ENCODE data around the gene PGAP2. TPM values are rescaled to one million over a fixed set of nuclear protein-coding genes. Genes with fewer than 3 reads are reported as not detected.

PGAP2 gene
- total RNA-seq, 1 experiment from 2014 or later = 53.6 TPM

DNA sequence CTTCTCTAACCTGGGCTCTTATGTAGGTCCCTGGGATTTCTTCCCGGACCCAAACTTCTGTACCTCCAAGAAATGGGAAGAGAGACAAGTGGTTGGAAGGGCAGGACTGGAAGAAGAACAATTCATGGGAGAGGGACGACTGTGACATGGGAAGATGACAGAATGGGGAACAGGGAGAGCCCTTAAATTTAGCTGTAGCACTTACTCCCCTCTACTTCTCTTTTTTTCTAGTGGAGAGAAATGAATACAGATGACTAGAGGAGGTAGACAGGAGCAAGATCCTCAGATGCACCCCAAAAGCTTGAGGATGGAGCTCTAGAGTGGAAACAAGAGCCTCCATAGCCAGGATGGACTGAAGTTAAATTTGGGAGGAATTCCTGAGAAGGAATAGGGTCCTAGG is 30.1 kb downstream of the PGAP2 start:
- Mint-ChIP-seq H3K4me3 (ENCODE audit: unreplicated experiment) (no peak overlapping the region), H3K27me3 (ENCODE audit: insufficient read depth, unreplicated experiment) (no peaks in the 10 kb centered on the region), H3K4me1 (ENCODE audit: low read depth, unreplicated experiment) (peaks cover 32% of the 10 kb centered on the region), H3K36me3 (ENCODE audit: insufficient read depth, unreplicated experiment) (peaks cover 13% of the 10 kb centered on the region), H3K9me3 (ENCODE audit: unreplicated experiment) (no peaks in the 10 kb centered on the region), H3K27ac (ENCODE audit: unreplicated experiment) (no peak overlapping the region)
- intact Hi-C loops (cut with micrococcal nuclease; ENCODE audit: unreplicated experiment) = no loop called here
- ChIA-PET CTCF (no interaction called here), POLR2A (no interaction called here)
- Histone ChIP-seq H3K4me1 (peaks cover 23% of the 10 kb centered on the region), H3K27me3 (replicated peaks; ENCODE audit: control insufficient read depth, insufficient read depth, low read length) (no peaks in the 10 kb centered on the region), H3K9me3 (no peaks in the 10 kb centered on the region), H3K4me3 (ENCODE audit: low read depth, low read length) (no peak overlapping the region), H3K36me3 (ENCODE audit: control insufficient read depth, insufficient read depth, low read length) (no peaks in the 10 kb centered on the region)
- TF ChIP-seq, protein P1, sequence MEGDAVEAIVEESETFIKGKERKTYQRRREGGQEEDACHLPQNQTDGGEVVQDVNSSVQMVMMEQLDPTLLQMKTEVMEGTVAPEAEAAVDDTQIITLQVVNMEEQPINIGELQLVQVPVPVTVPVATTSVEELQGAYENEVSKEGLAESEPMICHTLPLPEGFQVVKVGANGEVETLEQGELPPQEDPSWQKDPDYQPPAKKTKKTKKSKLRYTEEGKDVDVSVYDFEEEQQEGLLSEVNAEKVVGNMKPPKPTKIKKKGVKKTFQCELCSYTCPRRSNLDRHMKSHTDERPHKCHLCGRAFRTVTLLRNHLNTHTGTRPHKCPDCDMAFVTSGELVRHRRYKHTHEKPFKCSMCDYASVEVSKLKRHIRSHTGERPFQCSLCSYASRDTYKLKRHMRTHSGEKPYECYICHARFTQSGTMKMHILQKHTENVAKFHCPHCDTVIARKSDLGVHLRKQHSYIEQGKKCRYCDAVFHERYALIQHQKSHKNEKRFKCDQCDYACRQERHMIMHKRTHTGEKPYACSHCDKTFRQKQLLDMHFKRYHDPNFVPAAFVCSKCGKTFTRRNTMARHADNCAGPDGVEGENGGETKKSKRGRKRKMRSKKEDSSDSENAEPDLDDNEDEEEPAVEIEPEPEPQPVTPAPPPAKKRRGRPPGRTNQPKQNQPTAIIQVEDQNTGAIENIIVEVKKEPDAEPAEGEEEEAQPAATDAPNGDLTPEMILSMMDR (IDR thresholded peaks at IDR 0.05; ENCODE audit: insufficient read depth in 1 of 2, low read depth in 1 of 2, low read length in 1 of 2, severe bottlenecking in 1 of 2, unreplicated experiment in 1 of 2) = no peak
- DNase-seq = no peak
- BruUV-seq (replicated peaks) = no TSS peak

DNA sequence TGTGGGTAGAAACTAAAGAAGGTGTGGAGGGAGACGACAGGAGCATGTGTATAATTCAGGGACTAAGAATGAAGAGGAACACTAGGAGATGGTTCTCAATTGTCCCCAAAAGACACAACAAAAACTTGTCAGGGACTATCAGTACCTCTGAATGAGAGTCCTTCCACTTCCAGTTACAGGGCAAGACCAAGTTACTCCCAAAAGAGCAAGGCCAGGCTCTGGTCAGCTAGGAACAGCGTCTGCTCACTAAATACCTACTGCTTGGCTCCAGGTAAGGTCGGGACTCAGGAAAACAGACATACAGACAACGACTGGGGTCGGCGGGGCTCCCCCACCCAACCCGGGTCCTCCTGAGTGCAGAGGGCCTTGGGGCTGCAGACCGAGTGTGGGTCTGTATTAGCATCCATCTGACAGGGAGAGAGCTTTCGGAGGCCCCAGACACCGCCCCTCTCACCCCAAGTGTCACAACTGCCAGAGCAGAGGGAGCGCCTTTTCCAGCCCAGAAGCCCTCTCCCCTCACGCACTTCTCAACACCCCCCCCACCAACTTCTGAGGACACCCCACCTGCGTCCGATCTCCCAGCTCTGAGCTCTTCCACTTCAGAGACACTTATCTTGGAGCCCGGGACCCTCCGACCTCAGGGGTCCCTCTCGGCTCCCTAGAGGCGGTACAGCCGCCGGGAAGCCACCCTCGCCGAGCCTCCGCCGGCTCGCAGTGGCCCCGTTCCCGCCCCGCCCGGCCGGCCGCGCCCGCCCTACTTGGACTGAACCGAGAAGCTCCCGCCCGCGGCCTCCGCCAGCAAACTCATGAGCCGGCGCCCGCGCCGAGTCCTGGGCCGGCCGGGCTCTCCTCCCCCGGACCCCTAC is 31.9 kb downstream of the PGAP2 start:
- Mint-ChIP-seq H3K36me3 (ENCODE audit: insufficient read depth, unreplicated experiment) (peaks cover 6% of the 10 kb centered on the region), H3K27me3 (ENCODE audit: insufficient read depth, unreplicated experiment) (no peaks in the 10 kb centered on the region), H3K4me3 (ENCODE audit: unreplicated experiment) (peak overlapping the region; percentile 96), H3K27ac (ENCODE audit: unreplicated experiment) (peak overlapping the region; percentile 13), H3K4me1 (ENCODE audit: low read depth, unreplicated experiment) (peaks cover 17% of the 10 kb centered on the region), H3K9me3 (ENCODE audit: unreplicated experiment) (no peaks in the 10 kb centered on the region)
- Histone ChIP-seq H3K9me3 (no peaks in the 10 kb centered on the region), H3K4me1 (peaks cover 14% of the 10 kb centered on the region), H3K36me3 (ENCODE audit: control insufficient read depth, insufficient read depth, low read length) (no peaks in the 10 kb centered on the region), H3K4me3 (ENCODE audit: low read depth, low read length) (peak overlapping the region; percentile 68), H3K27me3 (replicated peaks; ENCODE audit: control insufficient read depth, insufficient read depth, low read length) (no peaks in the 10 kb centered on the region)
- no peak for DNase-seq
- CTCF ChIA-PET = interaction anchor here (0.6 to 3.1 kb wide), 12 partner anchors 9 to 232 kb away, joined by 3 to 63 read pairs (median 9); partner anchors contain the start of genes PGAP2 and STIM1
- TF ChIP-seq, protein P1 (IDR thresholded peaks at IDR 0.05; ENCODE audit: insufficient read depth in 1 of 2, low read depth in 1 of 2, low read length in 1 of 2, severe bottlenecking in 1 of 2, unreplicated experiment in 1 of 2) = no peak
- intact Hi-C loops (cut with micrococcal nuclease; ENCODE audit: unreplicated experiment) = no loop called here
- TSS peak; percentile 28 for BruUV-seq (replicated peaks)
- POLR2A ChIA-PET = interaction anchor here (0.6 to 2.2 kb wide), 7 partner anchors 9 to 461 kb away, joined by 3 to 11 read pairs (median 8); partner anchors contain the start of genes NUP98, PGAP2, STIM1 and ZNF195

DNA sequence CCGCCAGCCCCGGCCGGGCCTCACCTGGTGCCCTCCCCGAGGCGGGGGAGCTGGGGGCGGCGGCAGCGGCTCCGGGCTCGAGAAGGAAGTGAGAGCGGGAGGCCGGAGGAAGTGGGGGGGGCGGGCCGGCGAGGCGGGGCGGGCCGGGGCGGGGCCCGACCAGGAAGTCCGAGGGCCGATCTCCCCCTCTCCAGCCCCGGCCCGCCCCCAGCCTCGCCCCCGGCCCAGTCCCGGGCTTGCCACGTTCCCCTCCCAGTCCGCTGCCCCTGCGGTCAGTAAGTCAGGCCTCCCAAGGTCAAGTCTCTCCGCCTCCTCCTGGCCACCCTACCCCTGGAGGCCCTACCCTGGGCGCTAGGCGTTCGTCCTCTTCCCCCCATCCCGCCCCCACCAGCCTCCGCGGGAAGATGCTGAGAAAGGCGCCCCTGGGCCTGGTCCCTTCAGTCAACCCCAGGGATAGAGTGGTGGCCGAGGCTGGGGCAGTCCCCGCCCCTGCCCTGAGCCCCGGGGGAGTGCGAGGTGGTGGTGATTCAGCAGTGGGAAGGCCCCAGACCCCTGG is 32.6 kb downstream of the PGAP2 start, which contains the start of gene RHOG:
RHOG (minus strand) TSS at position 90 of the 556 bp plus-strand sequence. CDS start 12,821 bp downstream, outside the sequence.
- peak; percentile 81 to 89 for DNase-seq
- intact Hi-C loops (cut with micrococcal nuclease; ENCODE audit: unreplicated experiment) = loop anchor here (1.0 kb wide), 2 partner anchors 44 to 231 kb away; partner anchors contain the start of gene NUP98
- H3K9me3 ChIP-seq = no peaks in the 10 kb centered on the region
- BruUV-seq (replicated peaks) = no TSS peak
- Mint-ChIP-seq H3K27ac (ENCODE audit: unreplicated experiment) (peak within 1 kb of the TSS; percentile 84), H3K4me1 (ENCODE audit: low read depth, unreplicated experiment) (peaks cover 10% of the 10 kb centered on the region), H3K27me3 (ENCODE audit: insufficient read depth, unreplicated experiment) (no peaks in the 10 kb centered on the region), H3K4me3 (ENCODE audit: unreplicated experiment) (peak within 1 kb of the TSS; percentile 96), H3K36me3 (ENCODE audit: insufficient read depth, unreplicated experiment) (no peaks in the 10 kb centered on the region), H3K9me3 (ENCODE audit: unreplicated experiment) (no peaks in the 10 kb centered on the region)
- H3K4me1 ChIP-seq = peaks cover 9% of the 10 kb centered on the region; the same call in 1 of the 2 replicates
- H3K27me3 ChIP-seq (replicated peaks; ENCODE audit: control insufficient read depth, insufficient read depth, low read length) = no peaks in the 10 kb centered on the region
- CTCF ChIA-PET = interaction anchor here (0.5 to 3.1 kb wide), 27 partner anchors 8 to 247 kb away, joined by 3 to 63 read pairs (median 5); partner anchors contain the start of genes PGAP2 and STIM1
- no peaks in the 10 kb centered on the region for H3K36me3 ChIP-seq (ENCODE audit: control insufficient read depth, insufficient read depth, low read length)
- peak within 1 kb of the TSS; percentile 68 for H3K4me3 ChIP-seq (ENCODE audit: low read depth, low read length)
- TF ChIP-seq, protein P1 (IDR thresholded peaks at IDR 0.05; ENCODE audit: insufficient read depth in 1 of 2, low read depth in 1 of 2, low read length in 1 of 2, severe bottlenecking in 1 of 2, unreplicated experiment in 1 of 2) = no peak
- POLR2A ChIA-PET = interaction anchor here (0.6 to 2.2 kb wide), 10 partner anchors 8 to 462 kb away, joined by 3 to 11 read pairs (median 4); partner anchors contain the start of genes NUP98, PGAP2, STIM1 and ZNF195
